Astrocyte of the spinal cord (primary cell): ENCODE measurements around the gene KRT83.

Experiments
- DNase-seq: peaks from one replicate; pipeline ENCODE4 v3.0.0; 2011; ENCODE audit warnings: low read depth, low spot score
- H3K4me3 ChIP-seq: 2 replicates; pipeline ENCODE4 v1.5.1; 2011; ENCODE audit warnings: low read depth, mild to moderate bottlenecking, low read length, moderate library complexity
- in situ Hi-C: cut with HindIII; loops from 2 replicates; pipeline ENCODE4 v1.10.0; 2017; ENCODE audit warnings: low sequenced_read_pairs
- TF ChIP-seq, protein P1 (sequence below): IDR thresholded peaks from 2 replicates; pipeline ENCODE4 v1.5.1; 2012; ENCODE audit warnings: low read depth, mild to moderate bottlenecking, low read length, inconsistent platforms

The KRT83 gene

DNA sequence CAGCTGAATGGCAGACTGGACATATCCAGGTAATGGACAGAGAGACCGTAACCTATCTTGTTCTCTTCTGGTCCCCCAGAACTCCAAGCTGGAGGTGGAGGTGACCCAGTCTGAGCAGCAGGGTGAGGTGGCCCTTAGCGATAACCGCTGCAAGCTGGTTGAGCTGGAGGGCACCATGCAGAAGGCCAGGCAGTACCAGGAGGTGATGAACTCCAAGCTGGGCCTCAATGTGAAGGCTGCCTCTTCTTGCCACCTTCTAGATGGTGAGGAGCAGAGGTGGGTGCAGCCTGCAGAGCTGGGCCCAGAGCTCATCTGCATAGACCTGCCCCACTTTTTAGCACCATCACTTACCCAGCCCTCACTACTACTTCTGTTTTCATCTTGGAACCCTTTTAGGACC is 53.9 kb downstream of the KRT83 start:
- H3K4me3 ChIP-seq: no peak overlapping the region
- TF ChIP-seq, protein P1, sequence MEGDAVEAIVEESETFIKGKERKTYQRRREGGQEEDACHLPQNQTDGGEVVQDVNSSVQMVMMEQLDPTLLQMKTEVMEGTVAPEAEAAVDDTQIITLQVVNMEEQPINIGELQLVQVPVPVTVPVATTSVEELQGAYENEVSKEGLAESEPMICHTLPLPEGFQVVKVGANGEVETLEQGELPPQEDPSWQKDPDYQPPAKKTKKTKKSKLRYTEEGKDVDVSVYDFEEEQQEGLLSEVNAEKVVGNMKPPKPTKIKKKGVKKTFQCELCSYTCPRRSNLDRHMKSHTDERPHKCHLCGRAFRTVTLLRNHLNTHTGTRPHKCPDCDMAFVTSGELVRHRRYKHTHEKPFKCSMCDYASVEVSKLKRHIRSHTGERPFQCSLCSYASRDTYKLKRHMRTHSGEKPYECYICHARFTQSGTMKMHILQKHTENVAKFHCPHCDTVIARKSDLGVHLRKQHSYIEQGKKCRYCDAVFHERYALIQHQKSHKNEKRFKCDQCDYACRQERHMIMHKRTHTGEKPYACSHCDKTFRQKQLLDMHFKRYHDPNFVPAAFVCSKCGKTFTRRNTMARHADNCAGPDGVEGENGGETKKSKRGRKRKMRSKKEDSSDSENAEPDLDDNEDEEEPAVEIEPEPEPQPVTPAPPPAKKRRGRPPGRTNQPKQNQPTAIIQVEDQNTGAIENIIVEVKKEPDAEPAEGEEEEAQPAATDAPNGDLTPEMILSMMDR: no peak
- DNase-seq: no peak
- in situ Hi-C loops: no loop called here

DNA sequence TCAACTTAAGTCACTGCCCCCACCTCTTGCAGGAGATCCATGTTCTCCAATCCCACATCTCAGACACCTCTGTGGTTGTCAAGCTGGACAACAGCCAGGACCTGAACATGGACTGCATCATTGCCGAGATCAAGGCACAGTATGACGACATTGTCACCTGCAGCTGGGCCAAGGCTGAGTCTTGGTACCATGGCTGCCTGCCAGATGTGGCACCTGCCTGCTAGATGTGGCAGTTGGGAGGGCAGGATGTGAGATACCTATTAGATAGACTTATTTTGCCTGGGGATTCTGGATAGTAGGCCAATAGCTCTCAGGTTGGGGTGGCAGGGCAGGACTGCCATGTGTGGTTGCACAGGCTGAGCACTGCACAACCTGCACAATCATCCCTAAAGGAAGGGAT is 54.7 kb downstream of the KRT83 start:
- TF ChIP-seq, protein P1: no peak
- no peak overlapping the region for H3K4me3 ChIP-seq
- DNase-seq: no peak
- in situ Hi-C loops: no loop called here

DNA sequence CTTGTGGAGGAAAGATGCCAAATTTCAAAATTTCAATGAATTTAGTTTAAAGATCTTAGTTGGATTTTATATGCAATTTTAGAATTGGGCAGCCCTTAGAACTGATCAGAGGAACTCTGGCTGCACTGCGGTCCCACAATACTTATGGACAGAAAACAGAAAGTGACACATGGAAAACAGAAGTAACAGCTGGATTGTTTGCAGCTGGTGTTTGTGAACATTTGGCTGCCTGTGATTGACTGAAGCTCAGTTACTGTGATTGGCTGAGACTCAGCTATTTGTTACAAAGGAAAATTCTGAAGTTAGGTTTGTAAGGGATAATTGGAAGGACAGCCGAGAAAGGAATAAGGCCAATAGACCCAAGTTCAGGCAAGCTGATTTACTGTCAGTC is 56.8 kb downstream of the KRT83 start:
- no peak for DNase-seq
- in situ Hi-C loops: no loop called here
- H3K4me3 ChIP-seq: no peak overlapping the region
- TF ChIP-seq, protein P1: no peak
